H1 (cell line): ENCODE results near the gene ANP32B. TPM values are rescaled to one million over a fixed set of nuclear protein-coding genes. Genes with fewer than 3 reads are reported as not detected.

ENCODE experiments used
- CTCF ChIA-PET: fragments of 300-600 bp; sonication (Branson Sonifier 250); formaldehyde crosslinking; loops from one replicate; lab custom pipeline; 2021; ENCODE audit not compliant: partially characterized antibody; lab: Charles Lee
- POLR2A ChIA-PET: fragments of 300-600 bp; sonication (Branson Sonifier 250); formaldehyde crosslinking; loops from one replicate; lab custom pipeline; 2021; ENCODE audit warnings: inconsistent platforms; ENCODE audit not compliant: partially characterized antibody; lab: Charles Lee
- DNase-seq, 2 experiments: peaks; one replicate each; pipeline versions ENCODE4 v3.0.0 to v3.0.0-alpha.2; 2010 to 2022; ENCODE audit warnings: low spot score in 2 of 2, low read depth in 1 of 2, mixed read lengths in 1 of 2
- FAIRE-seq: peaks from 2 replicates; lab custom pipeline; 2011; peaks lifted over from hg19 to GRCh38; lab: Jason Lieb, UNC
- H2AFZ ChIP-seq: 2 replicates; pipeline ENCODE4 v1.8.1; 2012; ENCODE audit warnings: low read length, inconsistent platforms
- H2AK5ac ChIP-seq: 2 replicates; pipeline ENCODE4 v1.6.1; 2013; ENCODE audit warnings: low read depth, low read length
- H2BK120ac ChIP-seq: replicated peaks from 2 replicates; pipeline ENCODE3; 2013; ENCODE audit warnings: low read depth, low read length, inconsistent platforms
- H2BK12ac ChIP-seq: 2 replicates; pipeline ENCODE4 v1.6.1; 2013; ENCODE audit warnings: low read depth, low read length
- H2BK15ac ChIP-seq: 2 replicates; pipeline ENCODE4 v1.6.1; 2013; ENCODE audit warnings: low read length
- H2BK20ac ChIP-seq: 2 replicates; pipeline ENCODE4 v1.6.1; 2013; ENCODE audit warnings: low read length
- H2BK5ac ChIP-seq: 2 replicates; pipeline ENCODE4 v1.6.1; 2013; ENCODE audit warnings: low read depth, low read length
- H3K14ac ChIP-seq: 2 replicates; pipeline ENCODE4 v1.6.1; 2013; ENCODE audit warnings: inconsistent platforms; ENCODE audit not compliant: insufficient read length
- H3K18ac ChIP-seq: 2 replicates; pipeline ENCODE4 v1.6.1; 2013; ENCODE audit warnings: low read length; ENCODE audit errors: extremely low read depth
- H3K23ac ChIP-seq: 2 replicates; pipeline ENCODE4 v1.6.1; 2013; ENCODE audit warnings: inconsistent platforms; ENCODE audit not compliant: insufficient read length
- H3K23me2 ChIP-seq: 2 replicates; pipeline ENCODE4 v1.6.1; 2013; ENCODE audit warnings: low read depth, low read length
- H3K27ac ChIP-seq: 2 replicates; pipeline ENCODE4 v1.6.1; 2011; ENCODE audit warnings: low read depth, low read length, inconsistent platforms
- H3K27me3 ChIP-seq, 4 experiments: replicated peaks in 1 of 4; 1 replicate in 1 of 4; 2 replicates in 3 of 4; pipeline versions ENCODE4 v1.6.1 to v1.8.1; 2011 to 2013; ENCODE audit warnings: low read length in 3 of 4, mild to moderate bottlenecking in 3 of 4, inconsistent platforms in 2 of 4, mixed read lengths in 2 of 4, moderate library complexity in 1 of 4; ENCODE audit not compliant: control insufficient read depth in 3 of 4, insufficient read depth in 3 of 4; ENCODE audit errors: extremely low read depth in 1 of 4
- H3K36me3 ChIP-seq, 4 experiments: 2 replicates each; pipeline versions ENCODE4 v1.6.1 to v1.8.1; 2011 to 2013; ENCODE audit warnings: mild to moderate bottlenecking in 4 of 4, low read length in 3 of 4, moderate library complexity in 2 of 4, control low read depth in 1 of 4, inconsistent platforms in 1 of 4; ENCODE audit not compliant: insufficient read depth in 4 of 4, control insufficient read depth in 2 of 4
- H3K4ac ChIP-seq: replicated peaks from 2 replicates; pipeline ENCODE3; 2013; ENCODE audit warnings: low read length, low read depth, mixed read lengths, inconsistent platforms; ENCODE audit not compliant: insufficient read length
- H3K4me1 ChIP-seq, 4 experiments: replicated peaks in 1 of 4; 1 replicate in 1 of 4; 2 replicates in 3 of 4; pipeline versions ENCODE4 v1.6.1 to v1.8.1; 2011 to 2013; ENCODE audit warnings: low read length in 3 of 4, inconsistent platforms in 2 of 4, mixed read lengths in 1 of 4; ENCODE audit not compliant: insufficient read depth in 4 of 4, control insufficient read depth in 3 of 4
- H3K4me2 ChIP-seq, 2 experiments: 2 replicates each; pipeline versions ENCODE4 v1.6.1 to v1.8.1; 2011 to 2013; ENCODE audit warnings: low read depth in 2 of 2, low read length in 2 of 2, control low read depth in 1 of 2, inconsistent platforms in 1 of 2, mild to moderate bottlenecking in 1 of 2; ENCODE audit not compliant: insufficient read depth in 1 of 2
- H3K4me3 ChIP-seq, 4 experiments: fragments of 200-600, 300-600 bp in 1 of 4; sonication (generic), shearing (Covaris generic), sonication (Bioruptor Twin) in 1 of 4; 2 replicates each; pipeline versions ENCODE4 v1.5.1 to v1.8.1; 2011 to 2016; ENCODE audit warnings: low read length in 4 of 4, low read depth in 3 of 4, control low read depth in 2 of 4, inconsistent platforms in 2 of 4, mild to moderate bottlenecking in 2 of 4, mixed read lengths in 1 of 4, moderate library complexity in 1 of 4; ENCODE audit not compliant: insufficient read depth in 2 of 4; ENCODE audit errors: extremely low read depth in 1 of 4
- H3K56ac ChIP-seq: replicated peaks from 2 replicates; pipeline ENCODE3; 2013; ENCODE audit warnings: low read depth, mild to moderate bottlenecking, mixed read lengths, low read length, inconsistent platforms; ENCODE audit not compliant: insufficient read length
- H3K79me1 ChIP-seq: 2 replicates; pipeline ENCODE4 v1.6.1; 2013; ENCODE audit warnings: low read depth, low read length, control low read depth
- H3K79me2 ChIP-seq, 2 experiments: 2 replicates each; pipeline versions ENCODE4 v1.6.1 to v1.8.1; 2012 to 2013; ENCODE audit warnings: low read length in 2 of 2, mild to moderate bottlenecking in 2 of 2, inconsistent platforms in 1 of 2; ENCODE audit not compliant: insufficient read depth in 2 of 2, control insufficient read depth in 1 of 2
- H3K9ac ChIP-seq, 4 experiments: replicated peaks in 1 of 4; 1 replicate in 1 of 4; 2 replicates in 3 of 4; pipeline versions ENCODE4 v1.6.1 to v1.8.1; 2011 to 2013; ENCODE audit warnings: low read depth in 3 of 4, low read length in 3 of 4, control low read depth in 2 of 4, mild to moderate bottlenecking in 2 of 4, moderate library complexity in 2 of 4, inconsistent platforms in 1 of 4; ENCODE audit errors: extremely low read depth in 1 of 4
- H3K9me3 ChIP-seq, 2 experiments: 2 replicates each; pipeline versions ENCODE4 v1.6.1 to v1.8.1; 2012 to 2013; ENCODE audit warnings: mild to moderate bottlenecking in 2 of 2, moderate library complexity in 2 of 2, control low read depth in 1 of 2, inconsistent platforms in 1 of 2, low read depth in 1 of 2, low read length in 1 of 2, mixed read lengths in 1 of 2; ENCODE audit not compliant: insufficient read depth in 2 of 2
- H4K20me1 ChIP-seq, 2 experiments: replicated peaks in 1 of 2; 2 replicates each; pipeline versions ENCODE3 to v1.8.1; 2011 to 2013; ENCODE audit warnings: inconsistent platforms in 2 of 2, low read length in 2 of 2, mild to moderate bottlenecking in 1 of 2; ENCODE audit not compliant: insufficient read depth in 2 of 2, control insufficient read depth in 1 of 2
- H4K5ac ChIP-seq: 2 replicates; pipeline ENCODE4 v1.6.1; 2013; ENCODE audit warnings: low read length, low read depth, mixed read lengths, inconsistent platforms; ENCODE audit not compliant: insufficient read length
- H4K8ac ChIP-seq: 2 replicates; pipeline ENCODE4 v1.8.0; 2013; ENCODE audit warnings: mild to moderate bottlenecking, moderate library complexity, low read length, inconsistent platforms; ENCODE audit not compliant: insufficient read depth; ENCODE audit errors: extremely low read depth
- H4K91ac ChIP-seq: replicated peaks from 2 replicates; pipeline ENCODE3; 2013; ENCODE audit warnings: low read length, mixed read lengths, inconsistent platforms; ENCODE audit not compliant: insufficient read length
- CHD1 ChIP-seq: IDR thresholded peaks from 2 replicates; pipeline ENCODE4 v1.6.1; 2012; ENCODE audit warnings: low read depth, low read length, improper control_type of control experiment
- E2F6 ChIP-seq: IDR thresholded peaks from 2 replicates; pipeline ENCODE4 v1.6.1; 2012; ENCODE audit warnings: inconsistent platforms
- EZH2 ChIP-seq: fragments of 200-600 bp; sonication (generic); IDR thresholded peaks from 2 replicates; pipeline ENCODE4 v1.7.1; 2012; ENCODE audit warnings: low read depth, mild to moderate bottlenecking, moderate library complexity, low read length, inconsistent platforms; ENCODE audit not compliant: severe bottlenecking
- KDM1A ChIP-seq: fragments of 200-600, 300-600 bp; sonication (generic); IDR thresholded peaks from 2 replicates; pipeline ENCODE4 v1.7.1; 2016; ENCODE audit warnings: mild to moderate bottlenecking, low read length, borderline replicate concordance
- KDM4A ChIP-seq: IDR thresholded peaks from one replicate; pipeline ENCODE4 v1.7.1; 2012; ENCODE audit warnings: low read depth, mild to moderate bottlenecking, moderate library complexity, low read length, inconsistent platforms; ENCODE audit not compliant: severe bottlenecking
- RNF2 ChIP-seq: fragments of 200-900, 300-1000 bp; sonication (generic); IDR thresholded peaks from 2 replicates; pipeline ENCODE4 v1.7.1; 2016; ENCODE audit warnings: borderline replicate concordance, low read depth, mild to moderate bottlenecking, antibody characterized with exemption, low read length; ENCODE audit not compliant: poor library complexity, severe bottlenecking; ENCODE audit errors: missing control alignments
- WGBS, 2 experiments: shearing (Covaris generic) in 1 of 2; methylation state at CpG; one replicate each; pipeline versions ENCODE4 v1.1.6 to v1.1.7; 2013 to 2015; ENCODE audit warnings: low lambda C conversion rate in 2 of 2, mixed read lengths in 2 of 2, inconsistent platforms in 1 of 2, low coverage in 1 of 2, missing lambda C conversion rate in 1 of 2; ENCODE audit not compliant: insufficient replicate concordance in 2 of 2, insufficient coverage in 1 of 2, insufficient read length in 1 of 2; ENCODE audit errors: extremely low coverage in 1 of 2, missing lambda C conversion rate in 1 of 2; 5-methylcytosine and 5-hydroxymethylcytosine counted together
- polyA plus RNA-seq, 7 experiments: library from polyadenylated mRNA; depleted of rRNA in 3 of 7; stranded (reverse) in 5 of 7; unstranded in 2 of 7; fragments of >200 nt in 5 of 7; fragments of 200-250 nt in 2 of 7; gene quantifications; 1 replicate in 5 of 7; 2 replicates in 1 of 7; 4 replicates in 1 of 7; pipeline versions ENCODE4 v1.2.1 to v1.2.3, GENCODE V29; 2011 to 2013; ENCODE audit warnings: missing spikeins in 2 of 7, mixed read lengths in 2 of 7
- total RNA-seq: library from RNA; stranded (reverse); fragmentation: NEBNext Ultra II Directional; extraction: Animal tissue kit (Norgen Biotek cat#: 25700); gene quantifications from 2 replicates; pipeline ENCODE4 v1.2.1, GENCODE V29; 2021
- TF ChIP-seq, protein P1 (sequence below): IDR thresholded peaks from 2 replicates; pipeline ENCODE4 v1.6.1; 2012; ENCODE audit warnings: inconsistent platforms
- TF ChIP-seq, protein P2 (sequence below): IDR thresholded peaks from 2 replicates; pipeline ENCODE4 v1.6.1; 2011; ENCODE audit warnings: low read length, improper control_type of control experiment

ANP32B gene
- total and polyA plus RNA-seq, 2 of the 8 experiments (the other 6 are each of a cell fraction or from before 2014, with no cell fraction given): 7.6 to 88.1 TPM

DNA sequence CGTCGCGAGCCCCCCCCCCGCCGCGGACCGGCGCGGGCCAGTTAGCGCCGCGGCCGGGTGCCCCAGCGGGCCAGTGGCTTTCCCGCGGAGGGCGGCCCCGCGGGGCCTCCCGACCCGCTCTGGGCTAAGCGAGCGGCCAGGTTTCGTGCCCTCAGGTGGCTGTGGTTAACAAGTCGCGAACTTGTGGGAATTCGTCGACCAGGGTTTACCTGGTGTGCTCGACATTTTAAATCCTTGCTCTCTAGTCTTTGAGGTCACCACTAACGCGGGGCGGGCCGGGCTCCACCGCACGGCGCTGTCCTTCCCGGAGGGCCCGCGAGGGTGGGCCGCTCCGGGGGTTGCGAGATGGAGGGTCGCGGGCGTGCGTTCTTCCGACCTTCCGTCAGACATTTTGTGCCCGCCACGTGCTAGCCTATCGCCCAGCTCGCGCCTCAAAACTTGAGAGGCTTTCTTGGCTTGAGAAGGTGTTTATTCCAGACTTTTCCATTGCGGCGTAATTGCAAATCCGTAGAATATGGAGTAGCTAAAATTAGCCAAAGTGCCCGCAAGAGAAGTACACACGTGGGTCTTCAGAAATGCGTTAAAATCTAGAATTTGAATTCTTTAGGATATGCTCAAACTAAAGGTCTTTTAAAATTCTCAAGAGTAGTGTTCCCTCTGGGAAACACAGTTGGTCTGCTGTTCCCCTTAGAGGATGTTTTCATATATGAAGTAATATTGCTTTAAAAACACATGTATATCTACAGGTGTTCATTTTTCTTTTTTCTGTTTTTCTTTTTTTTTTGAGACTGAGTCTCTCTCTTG is 2.1 kb downstream of the ANP32B start:
- Histone ChIP-seq H3K4me1 (peaks cover 0 to 7% (median 2%) of the 10 kb centered on the region in 4 experiments; a peak in 2 of 7 replicates), H2AK5ac (no peak overlapping the region), H3K36me3 (no peaks in the 10 kb centered on the region), H3K9ac (peak overlapping the region in 1 of 4 experiments; percentile 53; a peak in 1 of 7 replicates), H4K91ac (no peak overlapping the region), H2AFZ (no peak overlapping the region), H3K14ac (no peak overlapping the region), H2BK20ac (no peak overlapping the region), H3K27ac (no peak overlapping the region), H3K23me2 (peaks cover 12% of the 10 kb centered on the region; the same call in 1 of the 2 replicates), H3K4ac (no peak overlapping the region), H3K9me3 (peaks cover 0 to 5% of the 10 kb centered on the region in 2 experiments; a peak in 1 of 4 replicates), H3K79me1 (peaks cover 6% of the 10 kb centered on the region; the same call in 1 of the 2 replicates), H3K27me3 (peaks cover 25 to 52% (median 43%) of the 10 kb centered on the region in 4 experiments), H2BK15ac (no peak overlapping the region), H3K56ac (no peak overlapping the region), H3K18ac (no peak overlapping the region; the same call in 1 of the 2 replicates), H3K4me2 (peak overlapping the region; percentile 55 to 94), H4K5ac (no peak overlapping the region), H3K23ac (no peak overlapping the region), H2BK120ac (peak overlapping the region; percentile 54), H2BK12ac (no peak overlapping the region), H3K4me3 (peak overlapping the region; percentile 52 to 95 (median 64)), H4K8ac (peak overlapping the region; percentile 99; the same call in 1 of the 2 replicates), H2BK5ac (no peak overlapping the region), H3K79me2 (peaks cover 6 to 51% of the 10 kb centered on the region in 2 experiments), H4K20me1 (peaks cover 26 to 31% of the 10 kb centered on the region in 2 experiments)
- 39% methylated on average over 36 of the region's 59 CpGs; no CpG with 5 or more reads in 1 of the 2 experiments for WGBS, 2 experiments
- CTCF ChIA-PET: no interaction called here
- no peak for FAIRE-seq
- POLR2A ChIA-PET: interaction anchor here (2.3 kb wide), 1 partner anchor 72 kb away, joined by 7 read pairs; the partner anchor contains the start of gene NANS
- peak in 1 of 2 experiments; percentile 53 for DNase-seq
- TF ChIP-seq, protein P1, sequence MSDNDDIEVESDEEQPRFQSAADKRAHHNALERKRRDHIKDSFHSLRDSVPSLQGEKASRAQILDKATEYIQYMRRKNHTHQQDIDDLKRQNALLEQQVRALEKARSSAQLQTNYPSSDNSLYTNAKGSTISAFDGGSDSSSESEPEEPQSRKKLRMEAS: peak; percentile 98
- TF ChIP-seq CHD1: no peak
- TF ChIP-seq, protein P2, sequence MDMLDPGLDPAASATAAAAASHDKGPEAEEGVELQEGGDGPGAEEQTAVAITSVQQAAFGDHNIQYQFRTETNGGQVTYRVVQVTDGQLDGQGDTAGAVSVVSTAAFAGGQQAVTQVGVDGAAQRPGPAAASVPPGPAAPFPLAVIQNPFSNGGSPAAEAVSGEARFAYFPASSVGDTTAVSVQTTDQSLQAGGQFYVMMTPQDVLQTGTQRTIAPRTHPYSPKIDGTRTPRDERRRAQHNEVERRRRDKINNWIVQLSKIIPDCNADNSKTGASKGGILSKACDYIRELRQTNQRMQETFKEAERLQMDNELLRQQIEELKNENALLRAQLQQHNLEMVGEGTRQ: no peak
- peak; percentile 97 for TF ChIP-seq E2F6
- peak; percentile 82 for TF ChIP-seq RNF2
- no peak for TF ChIP-seq KDM4A
- no peak; the same call in 1 of the 2 replicates for TF ChIP-seq KDM1A
- TF ChIP-seq EZH2: peak; percentile 60
